Measurements from ENCODE around the gene TRIM40.

TRIM40 gene

DNA sequence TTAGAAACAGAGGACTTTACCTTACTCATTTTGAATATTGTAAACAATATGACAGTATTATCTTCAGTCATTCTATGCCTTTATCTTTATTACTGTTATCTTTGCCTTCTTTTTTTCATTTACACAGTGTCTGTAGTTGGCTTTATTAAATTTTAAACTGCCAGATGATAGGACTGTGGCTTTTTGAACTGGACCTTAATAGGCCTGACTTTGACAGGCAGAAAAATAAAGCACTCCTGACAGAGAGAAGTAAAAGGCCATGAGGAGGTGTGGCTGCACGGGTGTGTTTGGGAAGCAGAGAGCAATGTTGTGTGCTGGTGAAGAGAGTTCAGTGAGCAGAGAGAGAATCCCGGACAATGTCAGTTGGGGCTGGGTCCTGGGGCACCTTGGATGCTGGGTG lies 7.8 kb downstream of the TRIM40 start:
- in situ Hi-C loops (cut with MboI; ENCODE audit: low pct_unique_long_range_greater_than_20kb, low sequenced_read_pairs) = no loop called here

DNA sequence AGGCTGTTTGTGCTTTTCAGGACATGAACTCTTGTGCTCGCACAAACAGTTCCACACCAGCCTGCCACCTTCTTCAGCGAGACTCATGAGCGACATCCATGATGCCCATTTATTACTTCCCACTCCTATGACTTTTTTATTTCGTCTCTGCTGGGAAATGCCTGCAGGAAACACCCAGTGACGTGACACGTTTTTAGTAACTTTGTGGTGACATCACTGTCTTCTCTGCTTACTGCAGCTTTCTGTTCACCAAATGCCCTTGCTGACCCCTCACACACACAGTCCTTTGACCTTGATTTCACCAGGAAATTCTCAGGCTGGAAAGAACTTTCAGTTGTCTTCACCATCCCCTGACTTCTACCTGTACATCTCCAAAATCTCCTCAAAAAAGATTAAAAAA lies 8.9 kb downstream of the TRIM40 start:
- in situ Hi-C loops (cut with MboI; ENCODE audit: low pct_unique_long_range_greater_than_20kb, low sequenced_read_pairs) = no loop called here
- no peak for DNase-seq

More for the DNA sequence above, 7.8 kb downstream of the TRIM40 start:
- DNase-seq = no peak

DNA sequence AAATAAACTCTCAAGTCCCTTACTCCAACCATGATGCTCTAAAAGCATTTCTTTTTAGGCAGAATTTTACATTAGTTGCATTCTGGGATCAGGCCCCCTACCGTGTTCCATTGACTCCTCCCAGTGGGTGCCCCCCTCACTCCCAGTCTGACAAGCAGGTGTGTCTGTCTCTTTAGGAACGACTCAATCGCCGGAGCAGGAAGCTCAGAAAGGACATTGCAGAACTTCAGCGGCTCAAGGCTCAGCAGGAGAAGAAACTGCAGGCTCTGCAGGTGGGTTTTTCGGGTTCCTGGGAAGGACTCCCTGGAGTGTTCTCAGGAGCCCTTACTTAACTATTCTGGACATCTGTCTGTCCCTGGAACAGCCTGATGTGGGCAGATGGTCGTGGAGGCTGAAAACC lies 9.9 kb downstream of the TRIM40 start:
- no peak for DNase-seq
- in situ Hi-C loops (cut with MboI; ENCODE audit: low pct_unique_long_range_greater_than_20kb, low sequenced_read_pairs) = no loop called here

DNA sequence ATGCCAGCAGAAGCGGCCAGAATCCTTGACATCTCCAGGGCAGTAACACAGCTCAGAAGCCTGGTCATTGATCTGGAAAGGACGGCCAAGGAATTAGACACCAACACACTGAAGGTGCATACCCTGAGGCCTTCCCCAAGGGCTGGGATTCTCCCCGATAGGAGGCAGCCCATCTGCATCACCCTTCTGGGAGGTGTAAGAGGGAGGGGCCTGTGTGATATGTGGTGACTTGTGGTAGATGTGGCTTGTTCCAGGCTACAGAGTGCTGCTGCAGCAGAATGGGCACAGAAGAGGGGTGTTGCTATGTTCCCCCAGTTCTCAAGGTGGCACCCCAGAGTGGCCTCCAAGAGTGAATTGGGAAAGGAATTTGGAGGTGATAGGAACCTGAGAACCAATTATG lies 11.2 kb downstream of the TRIM40 start:
- in situ Hi-C loops (cut with MboI; ENCODE audit: low pct_unique_long_range_greater_than_20kb, low sequenced_read_pairs) = no loop called here
- DNase-seq = no peak

DNA sequence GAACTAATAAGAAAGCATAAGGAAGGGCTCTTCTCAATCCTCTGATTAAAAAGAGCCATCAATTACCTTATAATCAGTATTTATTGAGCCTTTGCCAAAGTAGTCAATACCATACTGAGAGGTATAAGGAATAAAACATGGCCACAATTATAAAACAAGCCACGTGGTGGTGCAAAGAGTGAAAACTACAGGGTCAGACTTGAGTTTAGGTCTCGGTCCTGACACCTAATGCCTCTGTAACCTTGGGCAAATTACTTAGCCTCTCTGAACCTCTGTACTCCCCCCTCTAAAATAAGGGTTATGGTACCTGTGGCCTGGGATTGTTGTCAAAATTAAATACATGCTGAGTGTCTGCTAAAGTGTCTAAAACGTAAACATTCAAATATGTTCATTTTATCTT lies 13.3 kb downstream of the TRIM40 start:
- in situ Hi-C loops (cut with MboI; ENCODE audit: low pct_unique_long_range_greater_than_20kb, low sequenced_read_pairs) = no loop called here
- no peak for DNase-seq

DNA sequence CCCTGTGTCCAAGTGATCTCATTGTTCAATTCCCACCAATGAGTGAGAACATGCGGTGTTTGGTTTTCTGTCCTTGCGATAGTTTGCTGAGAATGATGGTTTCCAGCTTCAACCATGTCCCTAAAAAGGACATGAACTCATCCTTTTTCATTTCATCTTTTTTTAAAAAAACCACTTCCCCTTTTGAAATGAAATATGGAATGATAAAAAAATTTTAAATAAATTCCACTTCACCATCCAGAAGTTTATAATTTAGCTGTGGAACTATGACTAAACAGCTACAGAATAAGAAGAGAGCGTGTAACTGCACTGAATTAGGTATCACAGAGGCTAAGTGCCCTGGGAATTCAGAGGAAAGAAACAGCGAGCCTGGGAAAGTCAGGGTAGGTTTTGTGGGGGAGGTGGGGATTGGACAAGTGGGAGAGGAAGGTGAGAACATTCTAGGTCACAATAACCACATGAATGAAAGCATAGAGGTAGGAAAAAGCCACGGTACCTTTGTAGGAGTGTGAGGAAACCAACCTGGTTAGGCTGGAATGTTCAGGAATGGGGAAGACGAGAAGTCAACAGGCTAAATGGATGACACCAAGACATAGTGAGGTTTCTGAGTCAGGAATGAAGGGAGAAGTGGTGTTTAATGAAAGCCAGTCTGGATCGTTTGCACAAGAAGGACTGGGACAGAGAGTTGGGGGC lies 14.1 kb downstream of the TRIM40 start:
- in situ Hi-C loops (cut with MboI; ENCODE audit: low pct_unique_long_range_greater_than_20kb, low sequenced_read_pairs) = no loop called here
- no peak for DNase-seq

DNA sequence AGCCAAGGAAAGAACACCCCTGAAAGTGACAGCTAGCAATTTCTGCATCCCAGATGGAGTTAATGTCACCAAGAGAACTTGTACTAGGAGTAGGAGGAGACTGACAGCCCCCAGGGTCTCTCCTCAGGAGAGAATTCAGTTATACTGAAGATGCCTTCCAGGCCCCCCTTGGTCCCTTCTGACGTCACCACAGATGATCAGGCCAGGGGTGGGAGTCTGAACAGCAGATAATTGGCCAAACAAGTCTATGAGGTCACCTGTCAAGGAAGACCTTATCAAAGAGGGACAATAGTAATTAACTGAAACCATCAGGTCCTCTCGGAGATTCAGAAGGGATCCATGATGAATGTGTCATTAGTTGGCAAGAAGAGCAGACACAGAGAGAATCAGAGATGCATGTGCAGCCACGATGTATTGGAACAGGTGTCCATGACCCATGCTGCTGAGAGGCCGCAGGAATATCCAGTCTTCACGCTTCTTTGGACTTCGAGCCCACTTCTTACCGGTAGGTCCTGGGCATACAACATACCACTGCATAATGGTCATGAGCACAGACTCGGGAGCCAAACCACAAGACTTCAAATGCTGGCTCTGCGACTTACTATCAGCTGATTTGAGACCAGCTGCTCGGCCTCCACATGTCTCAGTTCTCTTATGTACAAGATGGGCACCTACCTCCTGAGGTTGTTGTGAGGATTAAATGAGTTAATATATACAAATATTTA lies 14.9 kb downstream of the TRIM40 start:
- in situ Hi-C loops (cut with MboI; ENCODE audit: low pct_unique_long_range_greater_than_20kb, low sequenced_read_pairs) = no loop called here
- DNase-seq = no peak

DNA sequence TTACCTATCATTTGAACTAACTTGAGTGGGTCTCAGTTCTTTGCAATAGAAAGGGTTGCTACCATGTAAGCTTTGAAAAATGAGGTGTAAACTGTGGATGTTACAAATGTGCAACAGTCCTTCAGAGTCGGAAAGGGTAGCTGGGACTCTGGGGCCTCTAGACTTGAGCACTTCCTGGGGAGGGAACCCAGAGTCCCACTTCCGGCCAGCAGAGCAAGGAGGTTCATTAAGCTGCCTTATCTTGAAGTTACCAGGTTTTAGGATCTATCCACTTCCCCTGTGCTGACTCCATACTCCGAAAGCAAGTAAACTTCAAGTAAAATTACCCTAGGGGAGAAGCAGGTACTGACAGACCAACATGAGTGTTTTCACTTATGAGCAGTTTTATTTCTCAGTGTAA lies 15.6 kb downstream of the TRIM40 start:
- in situ Hi-C loops (cut with MboI; ENCODE audit: low pct_unique_long_range_greater_than_20kb, low sequenced_read_pairs) = no loop called here
- peak; percentile 82 for DNase-seq

DNA sequence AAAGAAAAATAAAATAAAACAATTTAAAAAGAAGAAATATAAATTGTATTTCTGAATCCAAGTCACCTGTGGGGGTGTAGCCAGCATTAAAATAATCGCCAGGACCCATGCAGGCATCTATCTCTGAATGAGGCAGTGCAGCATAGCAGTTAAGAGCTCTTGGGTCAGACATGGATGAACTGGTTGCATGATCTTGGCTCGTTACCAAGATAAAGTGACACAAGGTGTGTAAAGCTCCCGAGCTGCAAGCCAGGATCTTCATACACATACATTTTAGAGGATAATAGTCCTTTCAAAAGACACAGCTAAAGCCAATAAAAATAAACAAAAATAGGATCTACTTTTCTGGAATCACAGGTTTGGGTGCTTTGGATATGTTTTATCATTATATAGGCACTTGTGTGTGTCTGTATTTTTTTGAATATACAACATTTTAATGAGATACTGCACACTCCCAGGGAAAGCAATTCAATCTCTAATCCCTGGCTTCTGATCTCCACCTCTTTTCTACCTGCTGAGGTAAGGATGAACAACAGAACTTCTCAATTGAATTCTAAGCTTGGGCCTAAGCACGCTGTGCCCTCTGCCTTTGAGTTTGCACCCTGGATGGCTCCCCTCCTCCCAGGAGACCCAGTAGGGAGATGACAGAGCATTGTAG lies 16.2 kb downstream of the TRIM40 start:
- DNase-seq = no peak
- in situ Hi-C loops (cut with MboI; ENCODE audit: low pct_unique_long_range_greater_than_20kb, low sequenced_read_pairs) = no loop called here

DNA sequence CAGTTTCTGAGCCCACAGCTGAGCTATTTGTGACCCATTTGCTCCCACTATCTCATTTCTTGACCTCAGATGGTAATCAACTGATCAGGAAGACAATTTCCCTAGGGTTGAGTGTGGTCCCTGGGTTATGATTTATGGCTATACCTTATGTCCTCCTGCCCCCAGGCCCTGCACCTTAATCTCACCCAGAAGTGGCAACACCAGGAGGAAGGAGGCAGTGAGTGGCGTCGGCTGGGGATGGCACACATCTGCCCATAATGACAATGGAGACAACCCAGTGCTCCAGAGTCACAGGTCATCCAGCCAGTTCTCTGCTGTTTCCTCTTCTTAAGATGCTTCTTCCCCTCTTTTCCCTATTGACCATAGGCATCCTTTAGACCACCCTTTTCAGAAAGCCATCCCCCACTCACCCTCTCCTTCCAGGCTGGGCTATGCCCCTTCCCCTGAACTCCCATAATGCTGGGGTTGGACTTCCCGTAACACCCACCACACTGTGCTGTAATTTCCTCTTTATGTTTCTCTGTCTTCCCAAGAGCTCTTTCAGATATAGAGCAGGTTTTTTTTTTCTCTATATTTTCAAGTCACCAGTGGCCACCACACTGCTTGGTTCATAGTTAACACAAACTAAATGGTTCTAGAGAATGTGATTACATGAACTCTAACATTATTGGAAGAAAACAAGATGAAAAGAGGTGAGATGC lies 17.1 kb downstream of the TRIM40 start:
- in situ Hi-C loops (cut with MboI; ENCODE audit: low pct_unique_long_range_greater_than_20kb, low sequenced_read_pairs) = no loop called here
- no peak for DNase-seq

DNA sequence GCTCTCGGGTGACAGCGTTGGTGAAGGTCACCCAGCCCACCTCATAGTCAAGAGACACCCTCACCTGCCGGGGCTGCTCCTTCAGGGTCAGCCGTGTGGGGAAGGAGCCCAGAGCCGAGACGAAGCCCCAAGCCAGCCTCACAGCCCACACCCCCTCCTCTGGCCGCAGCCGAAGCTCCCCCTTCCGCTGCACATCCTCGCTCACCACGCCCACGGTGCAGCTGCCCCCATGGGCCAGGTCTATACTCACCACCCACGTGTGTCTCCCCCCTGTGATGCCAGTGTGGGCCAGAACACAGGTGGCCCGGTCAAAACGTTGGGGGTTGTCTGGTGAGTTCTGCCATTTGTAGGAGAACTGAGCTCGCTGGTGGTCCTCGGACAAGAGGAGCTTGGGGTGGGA lies 18.1 kb downstream of the TRIM40 start:
- in situ Hi-C loops (cut with MboI; ENCODE audit: low pct_unique_long_range_greater_than_20kb, low sequenced_read_pairs) = no loop called here
- no peak for DNase-seq

DNA sequence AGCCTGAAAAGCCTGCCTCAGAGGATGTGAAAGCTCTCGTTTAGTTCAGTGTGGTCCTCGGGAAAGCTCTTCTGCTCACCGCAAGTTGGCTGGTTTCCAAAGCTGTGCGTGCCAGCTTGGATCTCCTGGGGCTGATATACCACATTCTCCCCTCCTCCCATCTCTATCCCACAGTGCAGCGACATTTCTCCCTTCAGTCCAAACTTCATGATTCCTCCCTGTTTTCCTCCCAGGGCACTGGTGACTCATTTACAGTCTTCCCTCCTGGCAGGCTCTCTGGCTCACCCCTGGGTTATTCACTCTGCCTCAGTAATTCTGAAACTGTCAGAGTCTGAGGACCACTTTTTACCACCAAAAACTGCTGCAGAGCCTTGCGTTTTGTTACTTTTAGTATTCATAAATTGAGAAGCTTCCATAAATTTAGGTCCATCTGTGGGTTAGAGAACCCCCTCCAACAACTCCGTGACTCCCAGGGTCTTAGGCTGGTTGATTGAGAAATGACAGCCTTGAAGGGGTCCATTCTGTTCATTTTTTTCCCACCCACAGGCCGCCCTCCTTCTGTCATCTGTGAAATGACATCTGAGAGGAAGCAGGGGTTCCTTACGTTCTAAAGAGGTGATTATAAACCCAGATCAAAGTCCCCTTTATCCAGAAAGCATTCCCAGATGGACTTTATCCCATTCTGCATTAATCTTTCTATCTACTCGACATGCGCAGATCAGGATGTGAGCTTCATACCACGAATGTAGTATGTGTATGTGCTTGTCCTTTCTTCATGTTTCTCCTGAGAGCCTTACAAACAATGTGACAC lies 19.0 kb downstream of the TRIM40 start:
- in situ Hi-C loops (cut with MboI; ENCODE audit: low pct_unique_long_range_greater_than_20kb, low sequenced_read_pairs) = no loop called here
- no peak for DNase-seq

DNA sequence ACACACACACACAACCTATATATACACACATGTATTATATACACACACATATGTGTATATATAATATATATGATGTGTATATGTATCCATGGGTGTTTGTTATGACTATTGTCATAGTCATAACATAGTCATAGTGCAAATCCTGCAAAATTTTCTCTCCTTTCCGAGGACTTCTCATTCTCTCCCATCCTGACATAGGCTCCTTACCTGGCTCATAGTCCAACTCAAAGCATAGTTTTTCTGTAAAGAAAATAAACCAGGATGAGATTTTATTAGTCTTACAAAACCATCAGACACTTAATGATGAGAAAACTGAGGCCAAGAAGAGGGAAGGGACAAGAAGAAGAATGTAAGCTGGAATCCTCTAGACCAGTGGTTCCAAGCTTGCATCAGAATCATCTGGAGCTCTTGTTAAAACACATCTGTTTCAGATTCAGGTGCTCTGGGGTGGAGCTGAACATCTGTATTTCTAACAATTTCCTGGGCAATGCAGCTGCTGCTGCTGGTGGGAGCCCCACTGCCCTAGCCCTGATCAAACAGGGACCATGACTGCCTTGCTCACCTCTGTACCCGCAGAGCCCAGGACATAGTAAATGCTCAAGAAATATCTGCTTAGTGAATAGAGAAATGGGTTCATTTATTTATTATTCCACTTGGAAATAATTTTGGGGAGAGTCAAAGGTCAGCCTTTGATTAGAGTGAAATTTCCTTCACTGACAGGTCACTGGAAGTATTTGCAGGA lies 19.8 kb downstream of the TRIM40 start:
- in situ Hi-C loops (cut with MboI; ENCODE audit: low pct_unique_long_range_greater_than_20kb, low sequenced_read_pairs) = no loop called here
- DNase-seq = no peak

DNA sequence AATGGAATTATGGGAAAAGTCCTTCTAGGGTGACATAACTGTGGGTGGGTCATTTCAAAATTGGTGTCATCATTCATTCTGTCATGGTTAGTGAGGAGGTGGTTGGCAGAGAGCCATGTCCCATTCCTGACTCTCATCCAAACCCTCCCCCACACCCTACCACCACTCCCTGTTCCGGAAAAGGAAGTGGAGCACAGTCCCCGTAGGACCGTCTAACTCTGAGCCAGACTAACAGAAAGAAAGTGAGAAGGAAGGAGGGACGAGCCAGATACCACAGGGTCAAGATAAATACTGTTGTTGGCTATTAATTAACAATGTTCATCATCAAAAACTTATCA lies 20.3 kb downstream of the TRIM40 start:
- peak; percentile 72 for DNase-seq
- in situ Hi-C loops (cut with MboI; ENCODE audit: low pct_unique_long_range_greater_than_20kb, low sequenced_read_pairs) = no loop called here

DNA sequence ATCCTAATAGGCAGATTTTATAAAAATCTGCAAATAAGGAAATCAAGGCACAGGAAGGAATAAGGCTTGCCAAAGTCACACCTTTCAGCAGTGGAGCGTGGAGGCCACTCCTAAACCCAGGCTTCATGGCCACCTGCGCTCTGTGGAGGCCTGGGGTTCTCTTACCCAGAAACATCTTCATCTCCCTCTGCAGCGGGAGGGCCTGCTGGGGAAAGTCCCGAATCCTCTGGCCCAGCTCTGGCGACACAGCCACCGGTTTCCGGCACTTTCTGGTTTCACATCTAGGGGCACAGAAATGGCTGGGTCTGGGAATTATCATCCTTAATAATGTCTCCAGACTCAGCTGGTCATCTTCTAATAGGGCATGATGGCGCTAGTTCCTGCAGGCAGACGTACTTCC lies 20.8 kb downstream of the TRIM40 start:
- DNase-seq = no peak
- in situ Hi-C loops (cut with MboI; ENCODE audit: low pct_unique_long_range_greater_than_20kb, low sequenced_read_pairs) = no loop called here

DNA sequence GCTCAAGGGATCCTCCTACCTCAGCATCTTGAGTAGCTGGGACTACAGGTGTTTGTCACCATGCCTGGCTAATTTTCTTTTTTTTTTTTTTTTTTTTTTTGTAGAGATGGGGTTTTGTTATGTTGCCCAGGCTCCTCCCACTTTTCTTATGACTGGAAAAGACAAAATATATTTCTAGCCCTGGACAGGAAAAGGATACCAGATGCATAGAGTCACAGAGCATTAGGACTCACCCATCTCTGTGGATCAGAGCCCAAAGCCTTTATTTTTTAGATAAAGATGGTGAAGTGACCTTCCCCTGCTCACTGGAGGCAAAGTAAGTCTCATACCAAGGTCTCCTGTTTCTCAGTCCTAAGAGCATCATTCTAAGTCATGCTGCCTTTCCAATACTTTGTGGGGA lies 21.6 kb downstream of the TRIM40 start:
- in situ Hi-C loops (cut with MboI; ENCODE audit: low pct_unique_long_range_greater_than_20kb, low sequenced_read_pairs) = no loop called here
- DNase-seq = no peak

DNA sequence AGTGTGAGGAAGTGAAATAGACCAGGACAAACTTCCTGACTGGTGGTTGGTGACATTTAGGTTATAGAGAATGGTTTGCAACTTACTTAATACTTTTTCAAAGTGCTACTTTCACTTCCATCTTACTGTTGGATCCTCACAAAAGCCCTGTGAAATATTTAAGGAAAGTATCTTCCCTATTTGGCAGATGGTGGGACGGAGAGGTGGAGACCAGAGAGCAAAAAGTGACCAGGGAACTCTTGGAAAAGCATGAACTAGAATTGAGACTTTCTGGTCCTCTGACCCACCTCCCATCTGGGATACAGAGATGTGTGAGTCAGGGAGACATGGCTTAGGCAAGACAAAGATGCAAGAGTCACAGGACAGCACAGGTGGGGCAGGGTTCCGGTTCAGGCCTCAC lies 22.1 kb downstream of the TRIM40 start:
- DNase-seq = no peak
- in situ Hi-C loops (cut with MboI; ENCODE audit: low pct_unique_long_range_greater_than_20kb, low sequenced_read_pairs) = no loop called here

DNA sequence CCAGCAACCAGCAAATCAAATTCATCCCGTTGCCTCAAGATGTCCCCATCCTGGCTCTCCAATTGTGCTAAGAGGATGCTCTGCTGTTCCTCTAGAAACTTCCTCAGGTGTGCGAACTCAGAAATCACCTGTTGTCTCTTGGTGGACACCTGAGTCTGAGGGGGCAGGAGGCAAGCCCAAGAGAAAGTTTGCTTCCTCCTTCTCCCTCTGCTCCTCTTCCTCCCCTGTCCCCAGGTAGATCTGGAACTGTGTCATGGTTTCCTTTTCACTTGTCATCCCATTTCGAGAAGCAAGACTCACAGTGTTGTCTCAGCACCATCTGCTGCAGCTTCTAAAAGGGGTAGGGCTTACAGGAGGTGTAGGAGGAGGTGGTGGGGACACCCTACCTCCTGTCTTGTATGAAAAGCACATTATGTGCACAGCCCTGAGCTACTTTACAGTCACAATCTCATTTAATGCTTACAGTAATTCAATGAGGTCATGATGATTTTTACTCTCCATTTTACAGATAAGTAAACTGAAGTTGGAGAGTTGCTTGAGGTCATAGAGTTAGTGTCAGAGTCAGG lies 22.6 kb downstream of the TRIM40 start:
- DNase-seq = no peak
- in situ Hi-C loops (cut with MboI; ENCODE audit: low pct_unique_long_range_greater_than_20kb, low sequenced_read_pairs) = no loop called here
